HG02884 (cell line): ENCODE results near the gene PPM1L.

Experiments used
- ATAC-seq: cut with Tn5 transposase; IDR thresholded peaks from one replicate; pipeline ENCODE4 v1.9.1; 2021; ENCODE audit warnings: mild to moderate bottlenecking, moderate library complexity; ENCODE audit not compliant: unreplicated experiment

Gene PPM1L

GRCh38 chr3:160921020-160921635, 165.1 kb downstream of the PPM1L start:
- peak; percentile 74 for ATAC-seq

- ATAC-seq = no peak
Observed at GRCh38 chr3:160924776-160925175, 168.7 kb downstream of the PPM1L start.

GRCh38 chr3:160927620-160928019, 171.6 kb downstream of the PPM1L start:
- ATAC-seq = no peak

- ATAC-seq = no peak
Observed at GRCh38 chr3:160928183-160928726, 172.2 kb downstream of the PPM1L start.

GRCh38 chr3:160929595-160929994, 173.6 kb downstream of the PPM1L start:
- no peak for ATAC-seq

- no peak for ATAC-seq
Observed at GRCh38 chr3:160931474-160931873, 175.4 kb downstream of the PPM1L start.

GRCh38 chr3:160935413-160936095, 179.5 kb downstream of the PPM1L start:
- ATAC-seq = no peak

- peak; percentile 91 for ATAC-seq
Observed at GRCh38 chr3:160941885-160942494, 186.0 kb downstream of the PPM1L start.

- ATAC-seq = no peak
Observed at GRCh38 chr3:160943996-160944395, 188.0 kb downstream of the PPM1L start.

GRCh38 chr3:160945336-160945735, 189.3 kb downstream of the PPM1L start:
- ATAC-seq = no peak

GRCh38 chr3:160948273-160948672, 192.2 kb downstream of the PPM1L start:
- no peak for ATAC-seq

GRCh38 chr3:160949460-160949859, 193.4 kb downstream of the PPM1L start:
- ATAC-seq = no peak

- ATAC-seq = no peak
Observed at GRCh38 chr3:160950542-160950941, 194.5 kb downstream of the PPM1L start.

- no peak for ATAC-seq
Observed at GRCh38 chr3:160950954-160951353, 194.9 kb downstream of the PPM1L start.

GRCh38 chr3:160951642-160952487, 195.8 kb downstream of the PPM1L start:
- no peak for ATAC-seq

- no peak for ATAC-seq
Observed at GRCh38 chr3:160953686-160954085, 197.7 kb downstream of the PPM1L start.

GRCh38 chr3:160956785-160957184, 200.8 kb downstream of the PPM1L start:
- ATAC-seq = peak; percentile 89

GRCh38 chr3:160960568-160960967, 204.5 kb downstream of the PPM1L start:
- ATAC-seq = no peak

- ATAC-seq = no peak
Observed at GRCh38 chr3:160963949-160964348, 207.9 kb downstream of the PPM1L start.

GRCh38 chr3:160968761-160969160, 212.7 kb downstream of the PPM1L start:
- no peak for ATAC-seq
